Neural cell (in vitro differentiated cells): ENCODE data around the gene CPA2.

ENCODE experiments used
- CTCF ChIP-seq: fragments of 450-650 bp; IDR thresholded peaks from 2 replicates; pipeline ENCODE4 v1.5.1; 2014; ENCODE audit warnings: antibody characterized with exemption, mild to moderate bottlenecking, moderate library complexity; ENCODE audit not compliant: poor library complexity, severe bottlenecking
- EP300 ChIP-seq: fragments of 450-650 bp; conservative IDR thresholded peaks from 2 replicates; pipeline ENCODE4 v1.6.1; 2014; ENCODE audit warnings: antibody characterized with exemption, mild to moderate bottlenecking, moderate library complexity; ENCODE audit not compliant: poor library complexity, severe bottlenecking
- EZH2 ChIP-seq: fragments of 200-600, 300-800 bp; shearing (Covaris generic), sonication (generic); IDR thresholded peaks from 2 replicates; pipeline ENCODE4 v1.6.1; 2014; ENCODE audit warnings: antibody characterized with exemption, low read length, borderline replicate concordance, mild to moderate bottlenecking; ENCODE audit not compliant: insufficient read depth, poor library complexity, severe bottlenecking
- POLR2AphosphoS5 ChIP-seq: IDR thresholded peaks from 2 replicates; pipeline ENCODE4 v1.6.1; 2012
- RAD21 ChIP-seq: fragments of 450-650 bp; conservative IDR thresholded peaks from 2 replicates; pipeline ENCODE4 v1.6.1; 2014; ENCODE audit warnings: antibody characterized with exemption, mild to moderate bottlenecking, moderate library complexity
- TF ChIP-seq, protein P1 (sequence below): IDR thresholded peaks from 2 replicates; pipeline ENCODE4 v1.6.1; 2012; ENCODE audit warnings: borderline replicate concordance

- no peak for TF ChIP-seq CTCF
- no peak for TF ChIP-seq RAD21
- no peak for TF ChIP-seq POLR2AphosphoS5
- no peak for TF ChIP-seq EP300
- TF ChIP-seq, protein P1, sequence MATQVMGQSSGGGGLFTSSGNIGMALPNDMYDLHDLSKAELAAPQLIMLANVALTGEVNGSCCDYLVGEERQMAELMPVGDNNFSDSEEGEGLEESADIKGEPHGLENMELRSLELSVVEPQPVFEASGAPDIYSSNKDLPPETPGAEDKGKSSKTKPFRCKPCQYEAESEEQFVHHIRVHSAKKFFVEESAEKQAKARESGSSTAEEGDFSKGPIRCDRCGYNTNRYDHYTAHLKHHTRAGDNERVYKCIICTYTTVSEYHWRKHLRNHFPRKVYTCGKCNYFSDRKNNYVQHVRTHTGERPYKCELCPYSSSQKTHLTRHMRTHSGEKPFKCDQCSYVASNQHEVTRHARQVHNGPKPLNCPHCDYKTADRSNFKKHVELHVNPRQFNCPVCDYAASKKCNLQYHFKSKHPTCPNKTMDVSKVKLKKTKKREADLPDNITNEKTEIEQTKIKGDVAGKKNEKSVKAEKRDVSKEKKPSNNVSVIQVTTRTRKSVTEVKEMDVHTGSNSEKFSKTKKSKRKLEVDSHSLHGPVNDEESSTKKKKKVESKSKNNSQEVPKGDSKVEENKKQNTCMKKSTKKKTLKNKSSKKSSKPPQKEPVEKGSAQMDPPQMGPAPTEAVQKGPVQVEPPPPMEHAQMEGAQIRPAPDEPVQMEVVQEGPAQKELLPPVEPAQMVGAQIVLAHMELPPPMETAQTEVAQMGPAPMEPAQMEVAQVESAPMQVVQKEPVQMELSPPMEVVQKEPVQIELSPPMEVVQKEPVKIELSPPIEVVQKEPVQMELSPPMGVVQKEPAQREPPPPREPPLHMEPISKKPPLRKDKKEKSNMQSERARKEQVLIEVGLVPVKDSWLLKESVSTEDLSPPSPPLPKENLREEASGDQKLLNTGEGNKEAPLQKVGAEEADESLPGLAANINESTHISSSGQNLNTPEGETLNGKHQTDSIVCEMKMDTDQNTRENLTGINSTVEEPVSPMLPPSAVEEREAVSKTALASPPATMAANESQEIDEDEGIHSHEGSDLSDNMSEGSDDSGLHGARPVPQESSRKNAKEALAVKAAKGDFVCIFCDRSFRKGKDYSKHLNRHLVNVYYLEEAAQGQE, result no peak
- TF ChIP-seq EZH2, result no peak
Measured at GRCh38 chr7:130218806-130219620, 47.6 kb upstream of the CPA2 start.
